ENCODE measurements around the gene NT5E. TPM values are rescaled to one million over a fixed set of nuclear protein-coding genes. Genes with fewer than 3 reads are reported as not detected.

The NT5E gene
- total RNA-seq, 1 donor from 2014 or later = 216 TPM

DNA sequence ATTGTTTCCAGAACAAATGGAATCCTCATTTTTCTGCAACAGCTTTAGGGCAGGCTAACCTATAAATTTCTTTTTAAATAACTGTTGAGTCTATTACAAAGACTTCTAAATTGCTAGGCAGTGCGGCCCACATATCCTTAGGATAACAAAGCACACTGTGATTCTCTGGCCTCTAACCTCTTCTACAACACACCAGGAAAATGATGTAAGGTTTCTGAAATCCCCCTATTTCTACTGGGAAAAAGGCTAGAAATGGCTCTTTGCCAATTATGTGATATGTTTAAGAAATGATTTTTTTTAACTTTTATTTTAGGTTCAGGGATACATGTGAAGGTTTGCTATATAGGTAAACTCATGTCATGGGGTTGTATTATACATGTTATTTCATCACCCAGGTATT is 17.3 kb upstream of the NT5E start:
- TF ChIP-seq, protein P1, sequence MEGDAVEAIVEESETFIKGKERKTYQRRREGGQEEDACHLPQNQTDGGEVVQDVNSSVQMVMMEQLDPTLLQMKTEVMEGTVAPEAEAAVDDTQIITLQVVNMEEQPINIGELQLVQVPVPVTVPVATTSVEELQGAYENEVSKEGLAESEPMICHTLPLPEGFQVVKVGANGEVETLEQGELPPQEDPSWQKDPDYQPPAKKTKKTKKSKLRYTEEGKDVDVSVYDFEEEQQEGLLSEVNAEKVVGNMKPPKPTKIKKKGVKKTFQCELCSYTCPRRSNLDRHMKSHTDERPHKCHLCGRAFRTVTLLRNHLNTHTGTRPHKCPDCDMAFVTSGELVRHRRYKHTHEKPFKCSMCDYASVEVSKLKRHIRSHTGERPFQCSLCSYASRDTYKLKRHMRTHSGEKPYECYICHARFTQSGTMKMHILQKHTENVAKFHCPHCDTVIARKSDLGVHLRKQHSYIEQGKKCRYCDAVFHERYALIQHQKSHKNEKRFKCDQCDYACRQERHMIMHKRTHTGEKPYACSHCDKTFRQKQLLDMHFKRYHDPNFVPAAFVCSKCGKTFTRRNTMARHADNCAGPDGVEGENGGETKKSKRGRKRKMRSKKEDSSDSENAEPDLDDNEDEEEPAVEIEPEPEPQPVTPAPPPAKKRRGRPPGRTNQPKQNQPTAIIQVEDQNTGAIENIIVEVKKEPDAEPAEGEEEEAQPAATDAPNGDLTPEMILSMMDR (conservative IDR thresholded peaks at IDR 0.05; ENCODE audit: low read depth, low read length) = no peak
- no peak for DNase-seq (ENCODE audit: low read depth)

DNA sequence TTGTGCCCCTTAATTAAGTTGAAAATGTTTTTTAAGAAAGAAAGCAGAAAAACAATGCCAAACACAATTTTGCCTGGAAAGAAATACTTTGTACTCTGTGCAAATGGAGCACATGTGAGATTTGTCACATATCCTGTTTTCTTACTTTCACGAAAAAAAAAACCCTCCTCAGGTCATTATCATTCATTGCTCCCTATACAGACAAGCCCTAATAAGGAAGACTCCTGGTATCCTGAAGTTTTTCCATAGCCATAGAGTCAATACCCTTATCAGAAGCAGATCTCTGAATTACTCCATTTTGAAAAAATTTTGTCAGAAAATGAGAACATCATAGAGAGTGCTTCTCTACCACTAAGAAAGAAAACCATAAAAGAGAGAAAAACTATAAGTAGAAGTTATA is 14.0 kb upstream of the NT5E start:
- TF ChIP-seq, protein P1 (conservative IDR thresholded peaks at IDR 0.05; ENCODE audit: low read depth, low read length) = no peak
- no peak for DNase-seq (ENCODE audit: low read depth)
- no peak overlapping the region for H3K4me3 ChIP-seq (ENCODE audit: low read depth, low read length)

More for the DNA sequence above, 17.3 kb upstream of the NT5E start:
- H3K4me3 ChIP-seq (ENCODE audit: low read depth, low read length) = no peak overlapping the region

DNA sequence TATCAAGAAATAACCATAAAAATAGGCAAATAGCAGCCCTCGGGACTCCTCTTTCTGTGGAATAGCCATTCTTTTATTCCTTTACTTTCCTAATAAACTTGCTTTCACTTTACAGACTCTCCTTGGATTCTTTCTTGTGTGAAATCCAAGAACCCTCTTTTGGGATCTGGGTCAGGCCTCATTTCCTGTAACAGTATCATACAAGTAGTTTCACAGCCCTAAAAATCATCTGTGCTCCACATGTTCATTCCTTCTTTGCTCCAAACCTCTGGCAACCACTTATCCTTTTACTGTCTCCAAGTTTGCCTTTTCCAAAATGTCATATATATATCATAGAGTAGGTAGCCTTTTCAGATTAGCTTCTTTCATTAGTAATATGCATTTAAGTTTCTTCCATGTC is 13.5 kb upstream of the NT5E start:
- TF ChIP-seq, protein P1 (conservative IDR thresholded peaks at IDR 0.05; ENCODE audit: low read depth, low read length) = no peak
- no peak for DNase-seq (ENCODE audit: low read depth)
- H3K4me3 ChIP-seq (ENCODE audit: low read depth, low read length) = no peak overlapping the region

DNA sequence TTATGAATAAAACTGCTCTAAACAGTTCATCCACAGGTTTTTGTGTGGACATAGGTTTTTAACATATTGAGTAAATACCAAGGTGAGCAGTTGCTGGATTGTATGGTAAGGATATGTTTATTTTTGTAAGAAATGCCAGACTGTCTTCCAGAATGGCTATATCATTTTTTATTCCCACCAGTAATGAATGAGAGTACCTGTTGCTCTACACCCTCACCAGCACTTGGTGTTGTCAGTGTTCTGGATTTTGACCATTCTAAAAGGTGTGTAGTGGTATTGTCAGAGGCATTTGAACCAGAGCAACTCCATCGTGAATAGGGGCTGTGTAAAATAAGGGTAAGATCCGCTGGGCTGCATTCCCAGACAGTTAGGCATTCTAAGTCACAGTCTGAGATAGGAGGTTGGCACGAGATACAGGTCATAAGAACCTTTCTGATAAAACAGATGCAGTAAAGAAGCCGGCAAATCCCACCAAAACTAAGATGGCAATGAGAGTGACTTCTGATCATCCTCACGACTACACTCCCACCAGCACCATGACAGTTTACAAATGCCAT is 12.9 kb upstream of the NT5E start:
- DNase-seq (ENCODE audit: low read depth) = no peak
- H3K4me3 ChIP-seq (ENCODE audit: low read depth, low read length) = no peak overlapping the region
- TF ChIP-seq, protein P1 (conservative IDR thresholded peaks at IDR 0.05; ENCODE audit: low read depth, low read length) = no peak

DNA sequence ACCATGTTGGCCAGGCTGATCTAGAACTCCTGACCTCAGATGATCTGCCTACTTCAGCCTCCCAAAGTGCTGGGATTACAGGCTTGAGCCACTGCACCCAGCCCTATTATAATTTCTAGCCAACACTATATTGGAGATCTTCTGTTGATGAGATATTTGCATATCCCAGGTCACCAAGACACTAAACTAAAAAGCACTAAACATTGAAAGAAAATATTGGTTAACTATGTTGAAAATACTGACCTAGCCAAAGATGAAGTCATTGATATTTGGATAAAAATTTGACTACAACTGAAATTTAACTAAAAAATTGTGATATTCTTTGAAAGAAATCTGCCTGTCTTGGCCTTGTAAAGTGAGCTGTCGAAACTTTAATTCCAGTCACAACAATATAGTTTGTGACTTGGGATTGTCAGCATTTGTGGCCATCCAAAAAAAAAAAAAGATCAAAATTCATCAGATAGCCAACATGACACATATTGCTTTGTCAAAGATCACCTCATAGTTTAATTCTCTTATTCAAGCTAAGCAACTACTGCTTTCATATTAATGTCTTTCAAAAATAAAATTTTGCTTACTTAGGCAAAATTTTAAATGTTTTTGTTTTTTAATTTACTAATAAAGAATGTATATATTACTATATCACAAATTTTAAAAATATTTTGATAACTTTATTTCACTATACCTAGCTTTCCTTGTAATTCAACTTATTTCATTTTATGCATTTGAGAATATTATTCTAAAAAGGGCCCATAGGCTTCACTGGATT is 6.3 kb upstream of the NT5E start:
- H3K4me3 ChIP-seq (ENCODE audit: low read depth, low read length) = no peak overlapping the region
- TF ChIP-seq, protein P1 (conservative IDR thresholded peaks at IDR 0.05; ENCODE audit: low read depth, low read length) = no peak
- no peak for DNase-seq (ENCODE audit: low read depth)

DNA sequence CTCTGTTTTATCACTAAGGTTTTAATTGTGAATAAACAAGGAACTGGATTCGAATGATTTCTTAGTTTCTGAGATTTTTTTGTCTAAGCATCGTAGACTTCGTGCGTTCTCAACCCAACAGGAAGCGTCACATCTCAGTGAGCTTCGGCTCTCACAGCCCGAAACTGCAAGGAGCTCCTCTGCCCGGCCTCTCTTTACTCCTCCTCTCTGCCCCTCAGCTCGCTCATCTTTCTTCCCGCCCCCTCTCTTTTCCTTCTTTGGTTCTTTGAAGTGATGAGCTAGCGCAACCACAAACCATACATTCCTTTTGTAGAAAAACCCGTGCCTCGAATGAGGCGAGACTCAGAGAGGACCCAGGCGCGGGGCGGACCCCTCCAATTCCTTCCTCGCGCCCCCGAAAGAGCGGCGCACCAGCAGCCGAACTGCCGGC is 480 bp upstream of the NT5E start:
- no peak for DNase-seq (ENCODE audit: low read depth)
- peak overlapping the region; percentile 94 for H3K4me3 ChIP-seq (ENCODE audit: low read depth, low read length)
- TF ChIP-seq, protein P1 (conservative IDR thresholded peaks at IDR 0.05; ENCODE audit: low read depth, low read length) = no peak

All from epithelial cell of proximal tubule (primary cell).